Measurements from ENCODE around the gene ACSF3. TPM values are rescaled to one million over a fixed set of nuclear protein-coding genes. Genes with fewer than 3 reads are reported as not detected.

ACSF3 gene
- total and polyA plus RNA-seq, 2 of the 4 experiments (the other 2 are of a cell fraction), result 9.5 to 14.2 TPM

DNA sequence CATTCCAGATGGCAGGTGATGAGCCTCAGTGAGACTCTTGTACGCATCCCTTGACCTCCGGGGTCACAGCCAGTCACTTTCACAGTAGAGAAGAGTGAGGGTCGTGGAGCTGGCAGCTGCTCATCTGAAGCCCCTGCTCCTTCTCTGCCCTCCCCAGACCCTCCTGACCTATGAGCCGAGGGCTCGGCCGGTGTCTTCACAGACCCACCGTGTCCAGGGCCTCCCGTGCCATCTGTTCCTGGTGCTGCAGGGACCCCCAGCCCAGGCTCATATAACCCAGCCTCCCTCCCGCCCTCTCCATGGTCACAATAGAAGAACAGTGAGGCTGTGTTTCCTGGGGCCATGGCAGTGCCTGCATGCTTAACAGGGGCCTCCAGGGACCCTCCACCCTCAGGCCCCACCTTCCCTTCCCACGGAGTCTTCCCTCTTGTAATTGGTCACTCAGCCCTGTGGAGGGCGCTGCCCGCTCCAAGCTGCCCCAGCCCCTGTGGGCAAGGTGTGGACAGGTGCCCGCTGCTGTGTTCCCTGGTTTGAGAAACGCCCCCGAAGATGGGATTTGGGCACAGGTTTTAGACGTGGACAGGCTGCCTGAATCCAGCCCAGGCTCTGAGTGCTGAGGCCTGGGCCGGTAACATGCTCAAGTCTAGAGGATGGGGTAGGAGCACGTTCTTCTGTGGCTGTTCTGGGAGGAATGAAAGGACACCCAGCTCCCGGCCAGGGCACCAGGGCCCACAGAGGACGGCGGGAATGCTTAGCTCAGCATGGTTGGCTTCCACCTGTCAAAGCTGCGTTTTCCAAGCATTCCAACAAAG lies 38.7 kb downstream of the ACSF3 start (continued):
- no peak for TF ChIP-seq NFE2L2 (IDR thresholded peaks at IDR 0.05; ENCODE audit: low read depth, low read length)

DNA sequence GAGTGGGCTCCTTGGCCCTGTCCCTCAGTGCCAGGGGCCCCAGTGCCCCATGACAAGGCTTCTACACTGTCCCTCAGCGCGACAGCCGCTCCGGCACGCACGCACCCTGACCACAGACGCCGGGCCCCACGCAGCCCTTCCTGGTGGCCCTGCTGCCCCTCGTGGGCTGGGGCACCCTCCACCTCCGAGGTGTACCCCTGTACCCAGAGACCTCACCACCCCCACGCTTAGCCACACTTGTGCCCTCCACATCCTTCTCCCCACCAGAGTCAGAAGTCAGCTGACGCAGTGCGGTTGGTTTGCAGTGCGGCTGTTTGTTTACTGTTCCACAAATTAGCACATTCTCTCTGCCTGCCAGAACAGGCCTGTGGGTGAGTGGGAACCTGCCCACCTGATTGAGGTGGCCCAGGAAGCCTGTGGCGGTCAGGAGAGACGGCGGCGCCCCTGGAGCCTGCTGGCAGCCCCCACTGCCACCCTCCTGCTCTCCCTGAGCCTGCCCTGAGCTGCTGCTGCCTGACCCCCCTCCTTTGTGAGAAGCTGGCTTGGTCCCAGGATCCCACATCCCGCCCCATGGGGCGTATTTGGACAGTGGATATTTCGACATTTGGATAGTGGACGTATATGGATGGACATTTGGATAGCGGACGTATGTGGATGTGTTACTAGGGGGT lies 39.9 kb downstream of the ACSF3 start:
- no peaks in the 10 kb centered on the region for H3K9me3 ChIP-seq (ENCODE audit: control insufficient read depth, insufficient read depth, low read length)
- H3K27me3 ChIP-seq (ENCODE audit: control insufficient read depth, insufficient read depth, low read length), result no peaks in the 10 kb centered on the region
- no peak overlapping the region for H3K14ac ChIP-seq (replicated peaks; ENCODE audit: low read depth, low read length)
- H3K27ac ChIP-seq (ENCODE audit: insufficient read depth, low read length), result no peak overlapping the region
- H3K56ac ChIP-seq (ENCODE audit: extremely low read depth, insufficient read depth, low read length), result no peak overlapping the region
- H4K91ac ChIP-seq (ENCODE audit: insufficient read depth, low read depth, low read length), result no peak overlapping the region
- peak overlapping the region; percentile 3 for H2AFZ ChIP-seq (replicated peaks; ENCODE audit: low read length, poor library complexity)
- in situ Hi-C loops (cut with MboI; ENCODE audit: low sequenced_read_pairs) (no loop called here), dilution Hi-C loops (cut with HindIII; ENCODE audit: low sequenced_read_pairs, unreplicated experiment) (no loop called here), intact Hi-C loops (cut with micrococcal nuclease) (no loop called here)
- H4K20me1 ChIP-seq (ENCODE audit: insufficient read depth, low read length), result no peaks in the 10 kb centered on the region; the same call in 1 of the 2 replicates
- H3K36me3 ChIP-seq (ENCODE audit: control insufficient read depth, insufficient read depth, low read length), result peaks cover 36% of the 10 kb centered on the region; the same call in 1 of the 2 replicates
- H2BK120ac ChIP-seq (ENCODE audit: low read depth, low read length), result no peak overlapping the region
- DNase-seq (no peak), ATAC-seq (ENCODE audit: low read depth) (no peak)
- H2BK20ac ChIP-seq (ENCODE audit: low read depth, low read length), result no peak overlapping the region
- H3K9me1 ChIP-seq (ENCODE audit: insufficient read depth, low read length), result no peaks in the 10 kb centered on the region
- H3K23ac ChIP-seq (ENCODE audit: low read depth, low read length), result no peak overlapping the region
- no peak overlapping the region for H3K4ac ChIP-seq (ENCODE audit: low read depth, low read length)
- no peak overlapping the region for H3K9ac ChIP-seq (ENCODE audit: low read depth, low read length)
- POLR2A ChIA-PET (ENCODE audit: unreplicated experiment), result no interaction called here
- no peak overlapping the region for H2AK5ac ChIP-seq (ENCODE audit: low read depth, low read length)
- H3K4me2 ChIP-seq (ENCODE audit: low read depth, low read length), result no peak overlapping the region
- no peaks in the 10 kb centered on the region for H3K4me1 ChIP-seq (ENCODE audit: control insufficient read depth, insufficient read depth, low read length)
- H4K8ac ChIP-seq (ENCODE audit: low read depth in 2 of 2, low read length in 2 of 2), result no peak overlapping the region
- no TSS peak for BruUV-seq (replicated peaks)
- CTCF ChIA-PET, result no interaction called here
- no peak overlapping the region for H4K5ac ChIP-seq (ENCODE audit: low read depth, low read length)
- H3K79me1 ChIP-seq (ENCODE audit: low read depth in 1 of 2, low read length in 2 of 2), result peaks cover 0 to 8% of the 10 kb centered on the region in 2 experiments; a peak in 2 of 4 replicates
- no peak overlapping the region for H2BK15ac ChIP-seq (ENCODE audit: low read depth, low read length)
- no peak overlapping the region for H2AK9ac ChIP-seq (replicated peaks; ENCODE audit: low read depth, low read length, poor library complexity)
- H2BK5ac ChIP-seq (ENCODE audit: low read depth, low read length, poor library complexity, severe bottlenecking), result no peak overlapping the region
- no peak overlapping the region for H3K18ac ChIP-seq (ENCODE audit: low read depth, low read length)
- WGBS, 2 experiments (ENCODE audit: extremely low coverage in 2 of 2, insufficient read length in 1 of 2), result 92% methylated on average over 2 of the region's 25 CpGs; no CpG with 5 or more reads in 1 of the 2 experiments
- H3K4me3 ChIP-seq (ENCODE audit: insufficient read depth, low read depth, low read length), result no peak overlapping the region
- TF ChIP-seq, protein P1, sequence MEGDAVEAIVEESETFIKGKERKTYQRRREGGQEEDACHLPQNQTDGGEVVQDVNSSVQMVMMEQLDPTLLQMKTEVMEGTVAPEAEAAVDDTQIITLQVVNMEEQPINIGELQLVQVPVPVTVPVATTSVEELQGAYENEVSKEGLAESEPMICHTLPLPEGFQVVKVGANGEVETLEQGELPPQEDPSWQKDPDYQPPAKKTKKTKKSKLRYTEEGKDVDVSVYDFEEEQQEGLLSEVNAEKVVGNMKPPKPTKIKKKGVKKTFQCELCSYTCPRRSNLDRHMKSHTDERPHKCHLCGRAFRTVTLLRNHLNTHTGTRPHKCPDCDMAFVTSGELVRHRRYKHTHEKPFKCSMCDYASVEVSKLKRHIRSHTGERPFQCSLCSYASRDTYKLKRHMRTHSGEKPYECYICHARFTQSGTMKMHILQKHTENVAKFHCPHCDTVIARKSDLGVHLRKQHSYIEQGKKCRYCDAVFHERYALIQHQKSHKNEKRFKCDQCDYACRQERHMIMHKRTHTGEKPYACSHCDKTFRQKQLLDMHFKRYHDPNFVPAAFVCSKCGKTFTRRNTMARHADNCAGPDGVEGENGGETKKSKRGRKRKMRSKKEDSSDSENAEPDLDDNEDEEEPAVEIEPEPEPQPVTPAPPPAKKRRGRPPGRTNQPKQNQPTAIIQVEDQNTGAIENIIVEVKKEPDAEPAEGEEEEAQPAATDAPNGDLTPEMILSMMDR (conservative IDR thresholded peaks at IDR 0.05; ENCODE audit: low read depth, low read length), result no peak
- TF ChIP-seq MXI1 (IDR thresholded peaks at IDR 0.05; ENCODE audit: borderline replicate concordance, low read depth, low read length), result no peak
- no peak for TF ChIP-seq RFX5 (IDR thresholded peaks at IDR 0.05; ENCODE audit: low read depth, low read length)
- TF ChIP-seq POLR2A (IDR thresholded peaks at IDR 0.05; ENCODE audit: low read depth, low read length), result no peak
- TF ChIP-seq, protein P2, sequence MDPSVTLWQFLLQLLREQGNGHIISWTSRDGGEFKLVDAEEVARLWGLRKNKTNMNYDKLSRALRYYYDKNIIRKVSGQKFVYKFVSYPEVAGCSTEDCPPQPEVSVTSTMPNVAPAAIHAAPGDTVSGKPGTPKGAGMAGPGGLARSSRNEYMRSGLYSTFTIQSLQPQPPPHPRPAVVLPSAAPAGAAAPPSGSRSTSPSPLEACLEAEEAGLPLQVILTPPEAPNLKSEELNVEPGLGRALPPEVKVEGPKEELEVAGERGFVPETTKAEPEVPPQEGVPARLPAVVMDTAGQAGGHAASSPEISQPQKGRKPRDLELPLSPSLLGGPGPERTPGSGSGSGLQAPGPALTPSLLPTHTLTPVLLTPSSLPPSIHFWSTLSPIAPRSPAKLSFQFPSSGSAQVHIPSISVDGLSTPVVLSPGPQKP (IDR thresholded peaks at IDR 0.05; ENCODE audit: borderline replicate concordance, low read depth, low read length), result no peak
- no peak for TF ChIP-seq RCOR1 (IDR thresholded peaks at IDR 0.05; ENCODE audit: insufficient replicate concordance, low read length)
- no peak for TF ChIP-seq CEBPB (IDR thresholded peaks at IDR 0.05; ENCODE audit: low read depth, low read length)
- TF ChIP-seq NFE2L2 (IDR thresholded peaks at IDR 0.05; ENCODE audit: low read depth, low read length), result no peak
- TF ChIP-seq MAFK (IDR thresholded peaks at IDR 0.05; ENCODE audit: low read depth, low read length), result no peak
- no peak for TF ChIP-seq CHD1 (IDR thresholded peaks at IDR 0.05; ENCODE audit: low read depth, low read length)
- no peak for TF ChIP-seq MAZ (IDR thresholded peaks at IDR 0.05; ENCODE audit: borderline replicate concordance, low read depth, low read length)
- no peak for TF ChIP-seq BHLHE40 (IDR thresholded peaks at IDR 0.05; ENCODE audit: low read depth, low read length)
- TF ChIP-seq FOS (IDR thresholded peaks at IDR 0.05; ENCODE audit: low read depth, low read length), result no peak
